ENCODE results near the gene ARHGEF39. TPM values are rescaled to one million over a fixed set of nuclear protein-coding genes. Genes with fewer than 3 reads are reported as not detected.

ARHGEF39 gene
- polyA plus RNA-seq, 3 donors, result 9.3 to 11.5 (median 10.0) TPM

DNA sequence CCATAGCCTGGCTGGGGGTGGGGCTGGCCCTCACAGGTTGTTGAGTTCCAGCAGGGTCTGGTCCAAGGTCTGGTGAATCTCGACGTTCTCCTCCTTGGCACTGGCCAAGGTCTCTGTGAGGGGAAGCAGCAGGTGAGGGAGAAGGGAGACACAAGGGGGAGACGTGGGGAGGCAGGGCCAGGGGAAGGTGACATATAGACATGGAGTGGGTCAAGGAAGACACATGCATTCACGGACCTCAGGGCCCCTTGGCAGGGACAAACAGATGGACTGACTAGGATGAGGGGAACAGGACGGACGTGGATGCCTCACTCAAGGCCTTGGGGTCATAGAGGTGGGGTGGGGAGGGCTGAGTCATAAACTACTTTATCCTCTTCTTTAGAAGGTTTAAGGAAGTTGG is 17.1 kb upstream of the ARHGEF39 start:
- DNase-seq (ENCODE audit: extremely low read depth in 1 of 11, low read depth in 9 of 11, low spot score in 4 of 11), result no peak

GRCh38 chr9:35681341-35682002 is 16.5 kb upstream of the ARHGEF39 start:
- no peak for DNase-seq (ENCODE audit: extremely low read depth in 1 of 11, low read depth in 9 of 11, low spot score in 4 of 11)

- no peak for DNase-seq (ENCODE audit: extremely low read depth in 1 of 11, low read depth in 9 of 11, low spot score in 4 of 11)
Measured at GRCh38 chr9:35680331-35681105, 15.5 kb upstream of the ARHGEF39 start.

GRCh38 chr9:35679766-35680330 is 14.9 kb upstream of the ARHGEF39 start:
- no peak for DNase-seq (ENCODE audit: extremely low read depth in 1 of 11, low read depth in 9 of 11, low spot score in 4 of 11)

GRCh38 chr9:35679091-35679490 is 14.1 kb upstream of the ARHGEF39 start:
- DNase-seq (ENCODE audit: extremely low read depth in 1 of 11, low read depth in 9 of 11, low spot score in 4 of 11), result no peak

GRCh38 chr9:35675732-35676392 is 10.9 kb upstream of the ARHGEF39 start:
- peak in 8 of 11 donors; percentile 35 to 77 (median 74) for DNase-seq (ENCODE audit: extremely low read depth in 1 of 11, low read depth in 9 of 11, low spot score in 4 of 11)

DNA sequence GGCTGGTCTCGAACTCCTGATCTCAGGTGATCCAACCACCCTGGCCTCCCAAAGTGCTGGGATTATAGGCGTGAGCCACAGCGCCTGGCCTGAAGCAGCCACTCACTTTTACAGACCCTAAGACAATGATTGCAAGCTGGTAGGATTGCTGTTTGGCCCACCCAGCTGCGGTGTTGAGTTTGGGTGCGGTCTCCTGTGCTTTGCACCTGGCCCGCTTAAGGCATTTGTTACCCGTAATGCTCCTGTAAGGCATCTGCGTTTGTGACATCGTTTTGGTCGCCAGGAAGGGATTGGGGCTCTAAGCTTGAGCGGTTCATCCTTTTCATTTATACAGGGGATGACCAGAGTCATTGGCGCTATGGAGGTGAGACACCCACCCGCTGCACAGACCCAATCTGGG is 10.2 kb upstream of the ARHGEF39 start:
- no peak for DNase-seq (ENCODE audit: extremely low read depth in 1 of 11, low read depth in 9 of 11, low spot score in 4 of 11)

DNA sequence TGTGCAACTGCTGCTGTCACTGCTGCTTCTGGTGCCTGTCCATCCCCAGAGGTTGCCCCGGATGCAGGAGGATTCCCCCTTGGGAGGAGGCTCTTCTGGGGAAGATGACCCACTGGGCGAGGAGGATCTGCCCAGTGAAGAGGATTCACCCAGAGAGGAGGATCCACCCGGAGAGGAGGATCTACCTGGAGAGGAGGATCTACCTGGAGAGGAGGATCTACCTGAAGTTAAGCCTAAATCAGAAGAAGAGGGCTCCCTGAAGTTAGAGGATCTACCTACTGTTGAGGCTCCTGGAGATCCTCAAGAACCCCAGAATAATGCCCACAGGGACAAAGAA is 9.0 kb upstream of the ARHGEF39 start:
- DNase-seq (ENCODE audit: extremely low read depth in 1 of 11, low read depth in 9 of 11, low spot score in 4 of 11), result no peak

- DNase-seq (ENCODE audit: extremely low read depth in 1 of 11, low read depth in 9 of 11, low spot score in 4 of 11), result no peak
Measured at GRCh38 chr9:35673132-35674024, 8.4 kb upstream of the ARHGEF39 start, which contains the start of gene CA9. TSS of gene CA9 (plus strand) at chr9:35673928. CDS start at chr9:35673960, 32 bp downstream.

- DNase-seq (ENCODE audit: extremely low read depth in 1 of 11, low read depth in 9 of 11, low spot score in 4 of 11), result no peak
Measured at GRCh38 chr9:35669331-35670145, 4.5 kb upstream of the ARHGEF39 start.

GRCh38 chr9:35667939-35668338 is 2.9 kb upstream of the ARHGEF39 start:
- DNase-seq (ENCODE audit: extremely low read depth in 1 of 11, low read depth in 9 of 11, low spot score in 4 of 11), result no peak

- DNase-seq (ENCODE audit: extremely low read depth in 1 of 11, low read depth in 9 of 11, low spot score in 4 of 11), result no peak
Measured at GRCh38 chr9:35666549-35666948, 1.6 kb upstream of the ARHGEF39 start.

DNA sequence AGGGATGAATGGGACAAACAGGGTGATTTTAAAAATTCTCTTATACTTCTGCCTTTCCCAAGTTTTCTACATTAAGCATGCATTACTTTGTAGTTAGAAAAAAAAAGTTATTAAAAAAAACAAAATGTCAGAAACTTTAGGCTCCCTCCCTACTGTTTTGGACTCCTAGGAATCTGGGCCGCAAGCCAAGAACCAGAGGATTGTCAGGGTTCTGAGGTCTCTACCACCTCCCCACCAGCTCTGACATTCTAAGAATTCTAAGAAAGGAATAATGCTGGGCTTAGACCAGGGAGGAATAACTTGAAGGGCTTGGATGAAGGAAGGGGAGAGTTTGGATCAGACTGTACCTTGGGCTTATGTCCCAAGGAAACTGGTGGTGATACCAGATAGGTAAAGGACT is 1.1 kb upstream of the ARHGEF39 start:
- DNase-seq (ENCODE audit: extremely low read depth in 1 of 11, low read depth in 9 of 11, low spot score in 4 of 11), result no peak

DNA sequence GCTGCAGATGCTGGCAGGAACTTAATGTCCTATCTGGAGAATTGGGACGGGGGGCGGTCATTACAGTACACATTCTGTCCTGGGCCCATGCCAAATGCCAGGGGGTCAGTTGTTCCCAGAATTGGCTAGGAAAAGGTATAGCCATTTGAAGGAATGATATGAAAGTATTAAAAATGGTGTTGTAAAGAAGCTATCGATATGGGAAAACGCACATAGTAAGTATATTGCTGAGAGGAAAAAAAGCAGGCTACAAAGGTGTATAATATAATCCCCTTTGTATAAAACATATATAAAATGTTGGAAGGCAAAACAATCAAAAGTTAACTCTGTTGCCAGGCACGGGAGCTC is 450 bp upstream of the ARHGEF39 start:
- DNase-seq (ENCODE audit: extremely low read depth in 1 of 11, low read depth in 9 of 11, low spot score in 4 of 11), result no peak

- DNase-seq (ENCODE audit: extremely low read depth in 1 of 11, low read depth in 9 of 11, low spot score in 4 of 11), result no peak
Measured at GRCh38 chr9:35662437-35662836, 2.6 kb downstream of the ARHGEF39 start.

DNA sequence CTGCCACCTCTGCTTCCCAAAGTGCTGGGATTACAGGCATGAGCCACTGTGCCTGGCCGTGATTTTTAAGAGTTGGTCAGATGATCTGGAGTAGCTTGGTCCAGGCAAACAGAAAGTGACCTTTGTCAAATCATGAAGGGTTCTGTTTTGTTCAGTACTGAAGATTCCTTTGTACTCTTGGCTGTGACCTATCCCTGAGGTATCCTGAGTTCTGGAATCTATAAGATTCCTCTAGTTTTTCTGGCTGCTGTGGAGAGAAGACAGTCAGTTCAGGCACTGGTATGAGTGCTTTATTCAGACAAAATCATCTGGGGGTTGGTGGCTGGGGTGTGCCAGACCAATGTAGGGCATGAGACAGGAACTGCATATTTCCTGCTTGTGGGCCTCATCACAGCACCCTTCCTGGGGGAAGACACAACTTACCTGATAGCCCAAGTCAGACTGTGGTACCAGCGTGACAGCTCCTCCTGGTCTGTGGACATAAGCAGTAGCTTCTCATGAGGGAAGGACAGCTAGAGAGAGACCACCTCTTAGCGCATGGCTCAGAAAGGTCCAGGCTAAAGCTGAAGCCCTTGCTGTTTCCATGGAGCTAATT is 3.1 kb downstream of the ARHGEF39 start:
- DNase-seq (ENCODE audit: extremely low read depth in 1 of 11, low read depth in 9 of 11, low spot score in 4 of 11), result no peak

GRCh38 chr9:35660966-35661415 is 4.0 kb downstream of the ARHGEF39 start:
- no peak for DNase-seq (ENCODE audit: extremely low read depth in 1 of 11, low read depth in 9 of 11, low spot score in 4 of 11)

GRCh38 chr9:35659340-35659739 is 5.7 kb downstream of the ARHGEF39 start:
- no peak for DNase-seq (ENCODE audit: extremely low read depth in 1 of 11, low read depth in 9 of 11, low spot score in 4 of 11)
